ENCODE results near the gene EFCAB12.
"Not testable (repeated sequence)": the region's sequence is repeated elsewhere in the genome, so short reads cannot be mapped to it uniquely, and the experiment has no call there.

The EFCAB12 gene

GRCh38 chr3:129391583-129391982 is 36.9 kb downstream of the EFCAB12 start:
- not testable (repeated sequence) for DNase-seq

GRCh38 chr3:129389572-129389937 is 38.9 kb downstream of the EFCAB12 start:
- DNase-seq = no peak

GRCh38 chr3:129388791-129389571 is 39.5 kb downstream of the EFCAB12 start:
- DNase-seq = not testable (repeated sequence)

- no peak for DNase-seq
Observed at GRCh38 chr3:129387487-129387886, 40.9 kb downstream of the EFCAB12 start.

GRCh38 chr3:129386984-129387383 is 41.5 kb downstream of the EFCAB12 start:
- DNase-seq = no peak

GRCh38 chr3:129385507-129385906 is 42.9 kb downstream of the EFCAB12 start:
- not testable (repeated sequence) for DNase-seq

GRCh38 chr3:129384594-129385323 is 43.7 kb downstream of the EFCAB12 start:
- DNase-seq = no peak

GRCh38 chr3:129384103-129384502 is 44.3 kb downstream of the EFCAB12 start:
- DNase-seq = not testable (repeated sequence)

- peak; percentile 25 for DNase-seq
Observed at GRCh38 chr3:129383292-129383860, 45.1 kb downstream of the EFCAB12 start.

GRCh38 chr3:129382366-129382765 is 46.1 kb downstream of the EFCAB12 start:
- DNase-seq = no peak

GRCh38 chr3:129379582-129380358 is 48.7 kb downstream of the EFCAB12 start:
- no peak for DNase-seq

- no peak for DNase-seq
Observed at GRCh38 chr3:129378949-129379348, 49.5 kb downstream of the EFCAB12 start.

GRCh38 chr3:129377615-129378014 is 50.8 kb downstream of the EFCAB12 start:
- DNase-seq = no peak

GRCh38 chr3:129375099-129375498 is 53.3 kb downstream of the EFCAB12 start:
- no peak for DNase-seq

GRCh38 chr3:129371041-129371826 is 57.2 kb downstream of the EFCAB12 start:
- no peak for DNase-seq

GRCh38 chr3:129370248-129370964 is 58.0 kb downstream of the EFCAB12 start:
- no peak for DNase-seq

GRCh38 chr3:129369711-129370110 is 58.7 kb downstream of the EFCAB12 start:
- DNase-seq = no peak

- no peak for DNase-seq
Observed at GRCh38 chr3:129367821-129368220, 60.6 kb downstream of the EFCAB12 start.

- no peak for DNase-seq
Observed at GRCh38 chr3:129366312-129366831, 62.1 kb downstream of the EFCAB12 start.

- DNase-seq = no peak
Observed at GRCh38 chr3:129365296-129366136, 62.9 kb downstream of the EFCAB12 start.

All from NCI-H2081 treated with DMSO at 0.1 percent for 48 hours (cell line).